ENCODE data around the gene MSANTD1. TPM values are rescaled to one million over a fixed set of nuclear protein-coding genes. Genes with fewer than 3 reads are reported as not detected.

MSANTD1 gene
- total RNA-seq, 1 experiment from 2014 or later = 0.71 TPM

- Histone ChIP-seq H3K4me3 (replicated peaks in 1 of 2; ENCODE audit: low read depth in 1 of 2, low read length in 2 of 2) (peak overlapping the region; percentile 65 to 79), H3K4me1 (ENCODE audit: control insufficient read depth in 1 of 2, insufficient read depth in 2 of 2, low read length in 2 of 2) (peaks cover 14 to 24% of the 10 kb centered on the region in 2 experiments), H2AFZ (ENCODE audit: low read depth, low read length, poor library complexity, severe bottlenecking) (no peak overlapping the region), H3K9me2 (ENCODE audit: insufficient read depth) (no peaks in the 10 kb centered on the region), H4K20me1 (ENCODE audit: insufficient read depth) (no peaks in the 10 kb centered on the region), H3K4me2 (ENCODE audit: low read length) (peak overlapping the region; percentile 82), H3K27me3 (ENCODE audit: insufficient read depth, low read length) (no peaks in the 10 kb centered on the region), H3K79me2 (ENCODE audit: insufficient read depth, low read length) (peaks cover 15% of the 10 kb centered on the region), H3K27ac (ENCODE audit: low read depth, low read length) (peak overlapping the region; percentile 72), H3K9me3 (ENCODE audit: control insufficient read depth in 1 of 2, insufficient read depth in 1 of 2, low read depth in 1 of 2, low read length in 2 of 2) (no peaks in the 10 kb centered on the region; a peak in 1 of 4 replicates), H3K36me3 (ENCODE audit: control insufficient read depth in 1 of 2, insufficient read depth in 2 of 2, low read length in 2 of 2) (no peaks in the 10 kb centered on the region), H3K9ac (ENCODE audit: low read length) (peak overlapping the region; percentile 77)
- BruUV-seq (replicated peaks) = no TSS peak
- ATAC-seq (no peak), DNase-seq (ENCODE audit: low read depth, low spot score) (no peak)
- POLR2A ChIA-PET = no interaction called here
- intact Hi-C loops (cut with micrococcal nuclease) = no loop called here
- RAD21 ChIA-PET (ENCODE audit: low non-redundant PET in 1 of 2, low total read pairs in 2 of 2, uncharacterized antibody in 2 of 2, unreplicated experiment in 2 of 2) = no interaction called here
- CTCF ChIA-PET = no interaction called here
- TF ChIP-seq ZFX (IDR thresholded peaks at IDR 0.05) = peak; percentile 26; the same call in 1 of the 2 replicates
- TF ChIP-seq ELF1 (IDR thresholded peaks at IDR 0.05; ENCODE audit: borderline replicate concordance, low read depth) = no peak
These were observed 44.7 kb downstream of the MSANTD1 start for GRCh38 chr4:3293401-3294391.

DNA sequence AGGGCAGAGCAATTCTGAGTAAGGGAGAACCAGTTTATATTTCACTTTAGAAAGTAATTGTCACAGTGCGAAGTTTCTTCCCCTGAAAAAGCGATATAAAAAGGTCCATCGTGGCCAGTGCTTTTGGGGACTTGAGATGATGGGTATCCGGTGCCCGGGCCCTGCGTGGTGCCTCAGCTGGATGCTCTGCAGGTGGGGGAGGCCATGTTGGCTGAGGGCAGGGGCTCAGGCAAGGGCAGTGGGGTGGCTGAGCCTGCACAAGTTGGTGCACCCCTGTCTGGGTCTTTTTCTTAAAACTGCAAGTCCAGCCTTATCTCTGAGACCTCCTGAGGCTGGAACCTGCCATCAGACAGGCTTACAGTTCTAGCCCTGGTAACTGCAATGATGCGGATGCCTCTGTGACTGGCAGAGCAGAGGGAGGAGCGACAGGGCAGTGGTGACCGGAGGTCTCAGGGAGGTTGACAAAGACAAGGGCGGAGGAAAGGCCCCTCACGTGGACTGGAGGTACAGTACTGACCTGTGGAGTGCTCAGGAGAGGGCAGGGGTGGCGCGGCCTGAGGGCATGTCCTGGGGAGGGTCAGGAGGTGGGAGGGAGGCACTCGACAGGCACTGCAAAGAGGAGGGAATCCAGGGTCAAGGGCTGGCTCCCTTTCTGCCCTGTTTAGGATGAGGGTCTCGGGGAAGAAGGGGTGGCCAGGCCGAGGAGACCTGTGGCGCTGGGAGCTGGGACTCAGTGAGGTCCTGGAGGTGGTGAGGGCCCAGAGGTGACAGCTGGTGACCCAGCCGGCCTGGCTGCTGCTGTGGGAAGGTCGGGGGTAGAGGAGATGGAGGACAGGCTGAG lies 45.7 kb downstream of the MSANTD1 start:
- Histone ChIP-seq H3K79me2 (ENCODE audit: insufficient read depth, low read length) (peaks cover 22% of the 10 kb centered on the region), H3K4me1 (ENCODE audit: control insufficient read depth in 1 of 2, insufficient read depth in 2 of 2, low read length in 2 of 2) (peaks cover 14 to 24% of the 10 kb centered on the region in 2 experiments), H3K36me3 (ENCODE audit: control insufficient read depth in 1 of 2, insufficient read depth in 2 of 2, low read length in 2 of 2) (no peaks in the 10 kb centered on the region), H3K9me3 (ENCODE audit: control insufficient read depth in 1 of 2, insufficient read depth in 1 of 2, low read depth in 1 of 2, low read length in 2 of 2) (no peaks in the 10 kb centered on the region; a peak in 1 of 4 replicates), H2AFZ (ENCODE audit: low read depth, low read length, poor library complexity, severe bottlenecking) (no peak overlapping the region), H4K20me1 (ENCODE audit: insufficient read depth) (no peaks in the 10 kb centered on the region), H3K27ac (ENCODE audit: low read depth, low read length) (no peak overlapping the region; the same call in 1 of the 2 replicates), H3K9ac (ENCODE audit: low read length) (peak overlapping the region; percentile 6; the same call in 1 of the 2 replicates), H3K27me3 (ENCODE audit: insufficient read depth, low read length) (no peaks in the 10 kb centered on the region), H3K4me2 (ENCODE audit: low read length) (peak overlapping the region; percentile 82), H3K9me2 (ENCODE audit: insufficient read depth) (no peaks in the 10 kb centered on the region), H3K4me3 (replicated peaks in 1 of 2; ENCODE audit: low read depth in 1 of 2, low read length in 2 of 2) (peak overlapping the region in 1 of 2 experiments; percentile 65; a peak in 1 of 4 replicates)
- DNase-seq (ENCODE audit: low read depth, low spot score) (no peak), ATAC-seq (no peak)
- ChIA-PET RAD21 (ENCODE audit: low non-redundant PET in 1 of 2, low total read pairs in 2 of 2, uncharacterized antibody in 2 of 2, unreplicated experiment in 2 of 2) (no interaction called here), POLR2A (no interaction called here), CTCF (no interaction called here)
- TF ChIP-seq POLR2A (IDR thresholded peaks at IDR 0.05; ENCODE audit: borderline replicate concordance, extremely low read depth, insufficient read depth, insufficient read length) (no peak), EZH2 (IDR thresholded peaks at IDR 0.05) (no peak), CEBPB (IDR thresholded peaks at IDR 0.05; ENCODE audit: low read depth) (no peak)
- intact Hi-C loops (cut with micrococcal nuclease) = no loop called here
- no TSS peak for BruUV-seq (replicated peaks)

All from HCT116 (cell line).